ENCODE results near the gene GFY.

The GFY gene, protein sequence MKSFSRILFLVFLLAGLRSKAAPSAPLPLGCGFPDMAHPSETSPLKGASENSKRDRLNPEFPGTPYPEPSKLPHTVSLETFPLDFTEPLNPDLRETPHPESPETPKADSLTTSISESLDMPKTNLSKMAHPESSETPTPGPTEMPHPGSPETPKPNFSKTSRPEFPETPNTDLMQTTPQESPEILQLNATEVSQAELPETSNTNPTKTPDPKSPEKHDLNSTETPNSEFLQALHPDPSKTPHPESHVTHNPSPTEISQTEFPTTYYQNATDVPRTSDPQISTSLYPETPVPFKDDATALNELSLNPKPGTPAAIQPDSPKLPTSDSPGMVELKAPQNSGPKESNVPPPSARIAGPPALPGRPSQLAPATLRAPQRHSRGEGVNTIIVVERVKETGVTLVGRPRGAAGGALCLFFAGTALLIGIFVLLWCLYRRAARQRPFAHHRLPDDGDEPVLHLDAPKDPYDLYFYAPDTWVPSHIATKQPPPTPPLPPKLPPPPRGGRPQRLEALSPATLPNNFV

GRCh38 chr19:49425178-49425577 lies at the start of gene GFY:
Gene GFY, plus strand, starts transcription at chr19:49425388. Its CDS starts 1,043 bp downstream, at chr19:49426431.
- DNase-seq (ENCODE audit: low read depth): no peak

- no peak for DNase-seq (ENCODE audit: low read depth)
Observed at GRCh38 chr19:49378512-49378911, 46.7 kb upstream of the GFY start.

GRCh38 chr19:49380391-49380790 lies 44.8 kb upstream of the GFY start:
- no peak for DNase-seq (ENCODE audit: low read depth)

- DNase-seq (ENCODE audit: low read depth): no peak
Observed at GRCh38 chr19:49382639-49383038, 42.5 kb upstream of the GFY start.

DNA sequence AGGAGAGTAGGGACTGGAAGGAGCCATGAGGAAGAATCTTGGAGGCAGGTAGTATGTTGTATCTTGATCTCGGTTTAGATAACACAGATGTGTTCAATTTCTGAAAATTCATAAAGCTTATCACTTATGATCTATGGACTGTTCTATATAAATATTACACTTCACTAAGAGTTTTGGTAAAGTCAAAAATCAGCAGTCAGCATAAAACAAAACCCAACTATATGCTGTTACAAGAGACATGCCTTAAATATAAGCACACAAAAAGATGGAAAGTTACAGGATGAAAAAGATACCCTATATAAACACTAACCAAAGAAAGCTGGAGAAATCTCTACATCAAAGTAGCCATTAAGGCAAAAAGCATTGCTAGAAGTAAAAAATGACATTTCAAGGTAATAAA lies 41.6 kb upstream of the GFY start:
- DNase-seq (ENCODE audit: low read depth): no peak

- DNase-seq (ENCODE audit: low read depth): peak; percentile 27
Observed at GRCh38 chr19:49387936-49388372, 37.2 kb upstream of the GFY start, which contains the start of gene KASH5. Gene KASH5, plus strand, starts transcription at chr19:49388249. Its CDS starts 2,635 bp downstream, at chr19:49390884.

- DNase-seq (ENCODE audit: low read depth): no peak
Observed at GRCh38 chr19:49389406-49389805, 35.8 kb upstream of the GFY start.

DNA sequence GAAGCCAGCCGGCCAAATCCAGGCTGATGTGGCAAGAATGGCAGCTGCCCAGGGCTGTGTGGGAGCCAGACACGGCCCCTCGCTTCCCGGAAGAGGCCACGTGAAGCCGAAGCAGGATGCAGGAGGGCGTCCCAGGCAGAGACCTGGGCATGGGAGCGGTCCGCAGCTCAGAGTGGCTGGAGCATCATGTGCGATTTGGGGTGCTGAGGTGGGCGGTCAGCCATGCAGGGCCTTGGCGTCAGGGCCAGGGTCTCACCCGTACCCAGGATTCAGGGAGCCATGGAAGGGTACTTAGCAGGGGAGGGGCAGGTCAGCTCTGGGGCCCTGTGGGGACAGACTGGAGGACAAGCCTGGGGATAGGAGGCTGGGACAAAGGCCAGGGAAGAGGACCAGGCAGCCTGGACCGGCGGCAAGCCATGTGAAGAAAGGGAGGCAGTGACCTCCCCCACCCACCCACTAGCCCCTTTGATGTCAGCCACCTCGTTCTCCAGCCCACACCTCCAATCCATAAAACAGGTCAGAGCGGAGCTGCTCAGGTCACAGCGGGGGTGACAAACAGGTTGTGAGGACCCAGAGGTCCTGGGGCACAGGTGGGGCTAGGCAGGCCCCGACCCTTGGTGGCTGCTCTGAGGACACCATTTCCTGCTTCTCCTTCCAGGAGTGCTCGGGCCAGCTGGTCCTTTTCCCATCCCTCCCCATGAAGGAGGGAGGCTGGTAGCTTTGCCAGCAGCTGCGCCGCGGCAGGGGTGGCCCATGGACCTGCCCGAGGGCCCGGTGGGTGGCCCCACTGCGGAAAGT lies 34.9 kb upstream of the GFY start:
- no peak for DNase-seq (ENCODE audit: low read depth)

DNA sequence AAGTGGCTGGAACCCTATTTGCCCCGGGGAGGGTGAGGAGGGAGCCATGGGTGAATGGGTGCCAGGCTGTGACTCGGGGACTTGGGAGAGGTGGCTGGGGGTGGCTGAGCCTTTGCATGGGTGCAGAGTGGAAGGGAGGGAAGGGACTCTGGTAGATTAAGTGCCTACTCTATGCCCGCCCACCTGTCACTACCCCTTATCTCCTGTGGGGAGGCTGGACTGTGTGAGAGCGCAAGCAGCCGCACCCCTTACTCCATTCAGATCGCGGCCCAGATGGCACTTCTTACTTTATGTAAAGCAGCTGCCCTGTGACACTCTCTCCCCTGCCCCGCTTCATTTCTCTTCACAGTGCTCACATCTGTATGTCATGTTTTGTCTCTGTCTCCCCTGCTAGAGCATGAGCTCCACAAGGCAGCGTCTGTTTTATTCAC lies 34.2 kb upstream of the GFY start:
- no peak for DNase-seq (ENCODE audit: low read depth)

DNA sequence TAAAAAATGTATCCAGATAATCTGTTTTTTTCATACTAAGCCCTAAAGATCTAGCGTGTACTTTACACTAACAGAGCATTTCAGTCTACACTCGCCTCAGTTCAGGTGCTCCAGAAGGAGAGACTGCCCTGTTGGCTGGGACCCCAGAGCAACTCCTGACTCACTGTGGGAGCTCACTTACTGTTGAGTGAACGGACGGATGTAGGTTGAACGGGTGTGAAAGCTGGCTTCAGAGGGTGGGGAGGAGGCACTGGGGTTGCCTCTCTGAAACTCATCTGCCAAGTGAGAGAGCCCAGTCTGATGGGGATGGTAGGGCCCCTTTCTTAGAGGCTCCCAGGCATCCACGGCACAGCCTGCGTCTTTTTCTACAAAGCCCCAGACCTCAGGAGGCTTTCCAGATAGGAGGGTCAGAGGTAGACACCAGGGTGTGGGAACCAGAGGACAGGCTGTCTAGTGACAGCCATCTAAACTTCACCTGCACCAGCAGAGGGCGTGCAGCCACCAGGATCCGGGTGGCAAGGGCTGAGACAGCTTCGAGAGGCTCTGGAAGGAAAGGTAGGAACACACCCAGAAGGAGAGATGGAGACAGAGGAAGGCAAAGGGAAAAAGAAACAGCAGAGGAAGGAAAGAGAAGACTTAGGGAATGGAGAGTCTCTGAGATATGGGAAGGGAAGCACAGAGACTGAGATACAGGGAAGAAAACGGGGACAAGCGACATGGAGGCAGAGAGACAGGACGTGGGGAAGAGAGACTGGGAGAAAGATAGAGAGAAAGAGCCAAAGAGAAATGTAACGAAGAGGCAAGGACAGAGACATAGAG lies 33.4 kb upstream of the GFY start:
- peak; percentile 28 for DNase-seq (ENCODE audit: low read depth)

- DNase-seq (ENCODE audit: low read depth): no peak
Observed at GRCh38 chr19:49393881-49394280, 31.3 kb upstream of the GFY start.

DNA sequence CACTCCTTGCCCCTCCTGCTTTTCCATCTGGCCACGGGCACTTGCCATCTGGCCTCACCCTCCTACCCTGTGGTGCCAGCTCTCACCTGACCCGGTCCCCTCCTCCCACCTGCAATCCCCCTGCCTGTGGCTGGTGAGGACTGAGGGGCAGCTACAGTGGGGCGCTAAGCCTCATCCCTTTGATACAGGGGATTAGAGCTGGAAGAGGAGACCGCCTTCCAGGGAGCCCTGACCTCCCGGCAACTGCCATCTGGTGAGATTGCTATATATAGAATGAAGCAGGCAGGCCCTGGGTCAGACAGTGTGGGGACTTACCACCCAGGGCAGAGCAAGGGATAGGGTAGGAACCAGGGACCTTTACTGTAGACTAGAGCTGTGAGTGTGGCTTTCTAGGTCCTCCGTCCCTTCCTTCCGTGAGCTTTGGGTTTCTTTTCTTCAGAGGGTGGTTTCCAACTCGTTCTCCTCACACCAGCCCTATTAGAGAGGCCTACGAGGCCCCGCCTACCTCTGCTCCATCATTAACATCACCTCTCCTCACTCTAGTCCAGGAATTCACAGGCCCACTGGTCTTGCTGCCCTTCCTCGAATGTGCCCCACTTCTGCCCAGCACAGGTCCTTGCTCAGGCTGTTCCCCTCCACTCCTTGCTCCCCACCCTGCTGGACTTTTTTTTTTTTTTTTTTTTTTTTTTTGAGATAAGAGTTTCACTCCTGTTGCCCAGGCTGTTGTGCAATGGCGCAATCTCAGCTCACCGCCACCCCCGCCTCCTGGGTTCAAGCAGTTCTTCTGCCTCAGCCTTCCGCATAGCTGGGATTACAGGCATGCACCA lies 29.4 kb upstream of the GFY start:
- no peak for DNase-seq (ENCODE audit: low read depth)

DNA sequence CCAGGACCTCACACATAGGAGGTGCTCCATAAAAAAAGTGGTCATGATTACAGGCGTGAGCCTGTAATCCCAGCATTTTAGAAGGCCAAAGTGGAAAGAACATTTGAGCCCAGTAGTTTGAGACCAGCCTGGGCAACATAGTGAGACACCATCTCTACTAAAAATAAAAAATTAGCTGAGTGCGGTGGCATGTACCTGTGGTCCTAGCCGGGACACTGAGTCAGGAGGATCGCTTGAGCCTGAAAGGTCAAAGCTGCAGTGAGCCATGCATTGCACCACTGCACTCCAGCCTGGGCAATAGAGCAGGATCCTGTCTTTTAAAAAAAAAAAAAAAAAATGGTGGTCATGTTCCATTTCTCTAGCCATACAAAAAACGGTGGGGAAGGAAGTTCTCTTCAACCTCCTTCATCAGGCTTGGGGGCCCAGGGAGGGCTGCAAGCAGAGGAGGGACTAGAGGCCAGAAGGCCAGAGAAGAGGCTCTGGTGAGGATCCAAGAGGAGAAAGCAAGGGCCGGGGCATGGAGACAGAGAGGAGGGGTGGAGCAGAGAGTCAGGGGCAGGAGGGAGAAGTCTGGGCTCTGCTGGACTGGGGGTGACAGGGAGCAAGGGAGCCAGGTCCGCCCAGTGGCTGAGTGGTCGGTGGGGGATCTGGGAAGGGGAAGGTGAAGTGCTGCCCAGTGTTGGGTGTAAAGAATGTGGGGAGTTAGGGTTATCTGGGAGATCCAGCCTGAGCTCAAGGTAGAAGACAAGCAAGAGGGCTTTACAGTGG lies 28.3 kb upstream of the GFY start:
- DNase-seq (ENCODE audit: low read depth): no peak

DNA sequence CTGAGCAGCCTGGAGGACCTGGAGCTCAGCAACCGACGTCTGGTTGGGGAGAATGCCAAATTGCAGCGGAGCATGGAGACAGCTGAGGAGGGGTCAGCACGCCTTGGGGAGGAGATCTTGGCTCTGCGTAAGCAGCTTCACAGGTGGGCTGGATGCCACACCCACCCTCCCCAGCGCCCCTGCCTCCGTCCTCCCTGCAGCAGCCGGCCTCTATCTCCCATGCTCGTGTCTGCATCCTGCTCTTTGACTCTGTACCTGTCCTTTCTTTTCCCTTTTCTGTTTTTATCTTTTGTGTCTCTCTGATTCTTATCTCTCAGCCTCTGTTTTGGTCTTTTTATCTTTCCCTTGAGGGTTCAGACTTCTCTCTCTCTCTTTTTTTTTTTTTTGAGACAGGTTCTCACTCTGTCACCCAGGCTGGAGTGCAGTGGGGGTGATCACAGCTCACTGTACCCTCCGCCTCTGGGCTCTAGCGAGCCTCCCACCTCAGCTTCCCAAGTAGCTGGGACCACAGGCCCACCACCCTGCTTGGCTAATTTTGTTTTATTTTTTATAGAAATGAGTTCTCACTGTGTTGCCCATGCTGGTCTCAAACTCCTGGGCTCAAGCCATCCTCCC lies 27.1 kb upstream of the GFY start:
- DNase-seq (ENCODE audit: low read depth): no peak

- no peak for DNase-seq (ENCODE audit: low read depth)
Observed at GRCh38 chr19:49398931-49399330, 26.3 kb upstream of the GFY start.

DNA sequence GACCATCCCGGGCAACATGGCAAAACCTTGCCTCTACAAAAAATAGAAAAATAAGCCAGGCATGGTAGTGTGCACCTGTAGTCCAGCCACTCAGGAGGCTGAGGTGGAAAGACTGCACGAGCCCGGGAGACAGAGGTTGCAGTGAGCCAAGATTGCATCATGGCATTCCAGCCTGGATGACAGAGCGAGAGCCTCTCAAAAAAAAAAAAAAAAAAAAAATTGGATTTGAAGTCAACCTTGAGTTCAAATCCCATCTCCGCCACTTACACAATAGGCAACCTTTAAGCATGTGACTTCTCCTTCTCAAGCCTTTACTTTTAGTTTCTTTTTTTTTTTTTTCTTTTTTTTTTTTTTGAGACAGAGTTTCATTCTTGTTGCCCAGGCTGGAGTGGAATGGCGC lies 25.2 kb upstream of the GFY start:
- no peak for DNase-seq (ENCODE audit: low read depth)

GRCh38 chr19:49403404-49404187 lies 21.6 kb upstream of the GFY start:
- no peak for DNase-seq (ENCODE audit: low read depth)

GRCh38 chr19:49407079-49407478 lies 18.1 kb upstream of the GFY start:
- DNase-seq (ENCODE audit: low read depth): no peak

GRCh38 chr19:49407482-49408015 lies 17.6 kb upstream of the GFY start:
- DNase-seq (ENCODE audit: low read depth): no peak

All from fibroblast of the conjunctiva (primary cell).